HUES48 (cell line): ENCODE results near the gene IL10RB.

Experiments used
- H3K27ac ChIP-seq: one replicate; pipeline ENCODE4 v1.7.0; 2013; ENCODE audit warnings: low read depth, low read length, inconsistent platforms
- H3K27me3 ChIP-seq: 2 replicates; pipeline ENCODE4 v1.6.1; 2013; ENCODE audit warnings: mild to moderate bottlenecking, low read length; ENCODE audit not compliant: control insufficient read depth, insufficient read depth
- H3K36me3 ChIP-seq: 2 replicates; pipeline ENCODE4 v1.6.1; 2013; ENCODE audit warnings: low read length; ENCODE audit not compliant: control insufficient read depth, insufficient read depth
- H3K4me1 ChIP-seq: 2 replicates; pipeline ENCODE4 v1.6.1; 2013; ENCODE audit warnings: mild to moderate bottlenecking, low read length; ENCODE audit not compliant: control insufficient read depth, insufficient read depth
- H3K4me3 ChIP-seq: 2 replicates; pipeline ENCODE4 v1.5.1; 2013; ENCODE audit warnings: mild to moderate bottlenecking, low read depth, low read length
- H3K9ac ChIP-seq: 2 replicates; pipeline ENCODE4 v1.6.1; 2013; ENCODE audit warnings: mild to moderate bottlenecking, low read depth, low read length, moderate library complexity
- H3K9me3 ChIP-seq: 2 replicates; pipeline ENCODE4 v1.6.1; 2013; ENCODE audit warnings: low read length; ENCODE audit not compliant: control insufficient read depth, insufficient read depth

Gene IL10RB

DNA sequence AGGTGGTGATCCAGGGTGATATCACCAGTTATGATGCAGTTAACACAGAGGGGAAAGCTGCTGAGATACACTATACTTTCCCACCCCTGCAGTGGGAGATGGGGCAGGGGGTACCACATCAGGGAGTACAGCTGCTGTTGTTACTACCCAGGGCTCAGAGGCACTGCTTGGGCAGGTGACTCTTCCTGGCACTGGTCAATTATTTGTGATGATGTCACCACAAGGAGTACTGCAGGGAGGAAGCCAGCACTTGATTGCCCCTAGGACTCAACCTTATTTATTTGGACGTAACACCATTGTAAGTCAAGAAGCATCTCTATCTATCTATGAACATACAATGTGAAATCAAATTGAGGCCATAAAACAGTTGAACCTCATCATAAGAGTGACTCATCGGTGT is 68.7 kb downstream of the IL10RB start:
- Histone ChIP-seq H3K9me3 (peaks cover 3% of the 10 kb centered on the region; the same call in 1 of the 2 replicates), H3K27me3 (no peaks in the 10 kb centered on the region), H3K9ac (no peak overlapping the region), H3K4me1 (no peaks in the 10 kb centered on the region), H3K36me3 (peaks cover 20% of the 10 kb centered on the region), H3K27ac (no peak overlapping the region), H3K4me3 (no peak overlapping the region)

- Histone ChIP-seq H3K9ac (no peak overlapping the region), H3K36me3 (peaks cover 40% of the 10 kb centered on the region), H3K4me3 (no peak overlapping the region), H3K9me3 (no peaks in the 10 kb centered on the region), H3K4me1 (no peaks in the 10 kb centered on the region), H3K27ac (no peak overlapping the region), H3K27me3 (no peaks in the 10 kb centered on the region)
Observed at GRCh38 chr21:33339135-33339534, 73.0 kb downstream of the IL10RB start.

DNA sequence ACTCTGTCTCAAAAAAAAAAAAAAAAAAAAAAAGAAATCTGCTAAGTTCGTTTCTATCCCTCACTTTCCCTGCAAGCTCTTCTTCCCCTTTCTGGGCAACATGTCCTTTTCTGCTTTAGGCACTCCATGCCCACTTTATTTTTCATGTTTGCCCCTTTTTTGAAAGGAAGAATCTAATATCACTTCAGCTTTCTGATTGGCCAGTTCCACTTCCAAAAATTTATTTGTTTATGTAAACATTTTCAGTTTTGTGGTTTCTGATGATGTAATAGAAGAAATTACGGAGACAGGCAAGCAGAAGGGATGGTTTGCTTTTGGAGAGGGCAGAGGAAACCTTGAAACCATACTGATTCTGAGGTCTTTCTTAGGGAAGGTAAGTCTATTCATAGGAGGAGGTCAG is 73.8 kb downstream of the IL10RB start:
- Histone ChIP-seq H3K27ac (no peak overlapping the region), H3K36me3 (peaks cover 41% of the 10 kb centered on the region), H3K4me1 (no peaks in the 10 kb centered on the region), H3K27me3 (no peaks in the 10 kb centered on the region), H3K9me3 (no peaks in the 10 kb centered on the region), H3K9ac (no peak overlapping the region), H3K4me3 (no peak overlapping the region)

- H3K27ac ChIP-seq, result no peak overlapping the region
- no peaks in the 10 kb centered on the region for H3K9me3 ChIP-seq
- H3K27me3 ChIP-seq, result no peaks in the 10 kb centered on the region
- H3K4me1 ChIP-seq, result no peaks in the 10 kb centered on the region
- H3K4me3 ChIP-seq, result no peak overlapping the region
- peaks cover 57% of the 10 kb centered on the region for H3K36me3 ChIP-seq
- H3K9ac ChIP-seq, result no peak overlapping the region
Observed at GRCh38 chr21:33345751-33346238, 79.6 kb downstream of the IL10RB start.
